ENCODE results near the gene DHX58.
"Not testable (repeated sequence)": the region's sequence is repeated elsewhere in the genome, so short reads cannot be mapped to it uniquely, and the experiment has no call there.

Gene DHX58

DNA sequence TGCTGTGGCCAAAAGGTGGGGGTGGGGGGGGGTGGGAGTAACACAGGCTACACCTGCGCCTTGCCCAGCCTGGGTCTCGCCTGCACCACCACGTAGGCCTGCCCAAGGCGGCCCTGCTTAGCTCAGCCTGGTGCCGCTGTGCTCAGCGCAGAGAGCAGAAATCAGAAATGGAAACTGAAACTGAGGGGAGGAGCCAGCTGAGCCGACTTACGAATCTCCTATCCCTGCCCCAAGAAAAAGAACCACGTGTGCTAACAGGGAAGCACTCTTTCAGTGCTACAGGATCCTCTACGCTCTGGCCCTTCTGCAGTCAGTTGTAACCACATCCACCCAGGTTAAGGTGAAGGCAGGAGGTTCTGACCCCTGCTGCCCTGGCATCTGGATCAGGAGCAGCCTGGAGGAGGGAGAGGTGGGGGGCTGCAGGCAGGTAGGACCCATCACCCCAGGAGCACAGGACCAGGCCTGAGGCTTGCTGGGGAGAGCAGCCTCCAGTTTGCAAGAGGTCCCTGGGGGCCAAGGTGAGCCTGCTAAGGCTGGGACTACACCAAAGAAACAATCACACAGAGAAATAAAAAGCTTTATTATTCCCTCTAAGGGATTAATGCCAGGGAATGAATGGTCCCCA, at the start of gene DHX58:
Gene DHX58 (minus strand): TSS at position 163 of the 625 bp plus-strand sequence. CDS start 822 bp downstream, outside the sequence.
- peak in 3 of 4 experiments; percentile 31 to 75 (median 62) for DNase-seq

DNA sequence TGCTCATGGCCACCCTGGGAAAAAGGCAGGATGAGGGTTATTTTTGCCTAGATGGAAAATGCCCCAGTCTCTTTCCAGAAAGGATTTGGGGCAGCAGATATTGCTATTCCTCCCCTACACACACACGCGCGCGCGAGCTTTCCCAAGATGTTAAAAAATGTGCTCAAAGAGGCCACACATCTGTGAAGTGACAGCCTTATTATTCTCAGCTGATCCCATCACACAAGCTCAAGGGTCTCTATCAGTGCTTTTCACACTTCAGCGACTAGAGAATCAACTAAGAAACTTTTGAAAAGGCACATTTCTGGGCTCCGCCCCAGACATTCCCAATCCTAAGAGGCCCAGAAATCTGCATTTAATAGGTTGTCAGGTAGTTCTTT, 48.0 kb upstream of the DHX58 start:
- DNase-seq: no peak

DNA sequence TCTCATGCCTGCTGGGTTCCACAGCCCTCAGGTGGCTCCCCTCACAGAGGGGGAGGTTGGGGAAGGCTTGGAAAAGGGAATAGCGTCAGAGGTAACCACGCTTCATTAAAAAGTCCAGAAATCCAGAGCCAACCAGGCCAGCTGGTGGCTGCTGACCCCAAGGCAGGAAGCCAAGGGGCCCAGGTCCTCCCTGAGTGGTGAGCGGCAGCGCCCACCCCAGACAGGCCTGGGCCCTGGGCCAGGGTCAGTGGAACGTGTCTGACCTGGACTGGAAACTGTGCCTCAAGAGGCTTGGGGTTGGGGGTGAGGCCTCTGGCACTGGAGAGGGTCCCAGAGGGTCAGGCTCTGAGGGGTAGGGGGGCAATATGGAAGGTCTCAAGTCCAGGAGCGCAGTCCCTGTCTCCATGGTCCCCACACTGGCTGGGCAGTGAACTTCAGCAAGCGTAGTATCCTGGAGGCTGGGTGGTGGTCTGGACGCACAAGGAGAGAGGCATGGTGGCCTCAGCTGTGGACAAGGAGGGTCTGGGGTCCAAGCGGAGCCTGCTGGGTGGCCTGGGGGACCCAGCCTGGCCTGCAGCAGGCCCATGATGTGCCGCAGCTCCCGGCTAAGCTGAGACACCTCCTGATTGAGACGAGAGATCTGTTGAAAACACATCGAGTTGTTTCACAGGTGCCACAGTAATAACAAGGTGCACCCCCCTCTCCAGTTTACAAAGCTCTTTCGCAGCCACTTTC, 47.4 kb upstream of the DHX58 start:
- DNase-seq: no peak

DNA sequence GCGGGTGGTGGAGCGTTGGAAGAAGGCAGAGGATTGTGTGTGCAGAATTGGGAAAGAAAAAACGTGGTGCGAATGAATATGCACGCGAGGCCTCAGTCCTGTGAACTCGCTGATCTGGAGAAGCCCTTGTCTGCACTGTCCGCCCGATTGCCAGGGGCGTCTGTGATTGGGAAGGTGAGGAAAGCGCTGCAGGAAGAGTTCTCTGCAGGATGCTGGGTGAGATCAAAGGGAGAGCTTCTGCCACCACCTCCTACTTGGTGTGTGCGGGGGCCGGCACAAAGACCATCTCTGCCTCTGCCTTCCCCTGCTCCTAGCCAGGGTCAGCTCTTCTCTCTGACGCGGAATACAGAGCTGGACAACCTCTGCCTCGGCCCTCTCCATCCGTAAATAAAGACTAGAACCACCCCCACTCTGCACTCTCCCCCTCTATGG, 43.1 kb upstream of the DHX58 start:
- DNase-seq: no peak

DNA sequence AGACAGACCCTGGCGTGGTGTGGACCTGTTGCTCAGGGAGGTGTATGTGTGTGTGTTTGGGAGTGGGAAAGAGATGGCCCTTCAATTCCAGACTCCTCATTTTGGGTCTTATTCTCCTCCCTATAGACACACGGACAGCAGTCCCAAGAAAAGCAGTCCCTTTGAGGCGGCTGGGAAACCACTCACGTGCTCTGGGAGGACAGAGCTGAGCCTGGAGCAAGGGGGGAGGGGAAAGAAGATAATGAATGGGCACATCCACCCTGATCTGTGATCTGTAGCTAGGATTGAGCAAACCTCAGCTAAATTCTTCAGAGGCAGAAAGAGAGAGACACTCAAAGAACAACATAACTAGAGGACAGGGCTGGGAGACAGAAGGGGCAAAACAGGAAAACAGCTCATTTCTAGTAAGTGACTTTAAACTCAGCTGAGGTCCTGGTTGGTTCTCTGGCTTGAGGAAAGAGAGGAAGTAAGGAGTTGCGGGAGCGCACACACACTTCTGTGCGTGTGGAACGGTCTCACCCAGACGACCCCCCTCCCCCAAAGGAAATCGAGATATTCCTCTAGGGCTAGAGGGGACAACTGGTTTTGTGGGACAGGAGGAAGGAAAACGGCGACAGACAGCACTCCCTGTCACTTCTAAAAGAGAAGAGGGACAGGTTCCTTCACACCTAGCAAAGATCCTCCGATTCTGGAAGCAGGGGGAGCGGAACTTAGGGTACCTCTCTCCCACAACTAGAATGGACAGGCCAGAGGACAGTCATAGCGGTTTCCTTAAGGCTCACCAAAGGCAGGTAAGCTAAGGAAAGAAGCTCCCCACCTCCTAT, 41.6 kb upstream of the DHX58 start:
- no peak for DNase-seq

DNA sequence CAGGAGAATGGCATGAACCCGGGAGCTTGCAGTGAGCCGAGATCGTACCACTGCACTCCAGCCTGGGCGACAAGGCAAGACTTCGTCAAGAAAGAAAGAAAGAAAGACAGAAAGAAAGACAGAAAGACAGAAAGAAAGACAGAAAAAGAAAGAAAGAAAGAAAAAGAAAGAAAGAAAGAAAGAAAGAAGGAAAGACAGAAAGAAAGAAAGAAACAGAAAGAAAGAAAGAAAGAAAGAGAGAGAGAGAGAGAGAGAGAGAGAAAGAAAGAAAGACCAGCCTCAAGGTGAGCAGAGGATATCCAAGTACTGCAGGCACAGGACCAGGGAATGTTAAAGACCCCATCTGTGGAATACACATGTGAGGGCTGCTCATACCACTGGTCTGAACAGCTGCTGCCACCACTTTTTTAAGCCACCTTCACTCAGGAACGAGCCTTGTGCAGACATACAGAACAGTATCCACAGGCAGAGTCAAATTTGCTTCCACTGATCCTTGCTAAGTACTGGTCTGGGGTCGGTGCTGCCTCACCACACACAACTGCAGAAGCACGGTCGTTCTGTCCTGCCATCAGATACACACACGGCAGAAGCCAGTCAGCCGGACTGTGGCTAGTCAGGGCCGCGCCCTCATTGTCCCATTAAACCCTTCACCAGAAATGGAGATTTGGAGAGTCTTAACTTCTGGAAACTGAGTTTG, 34.5 kb upstream of the DHX58 start:
- no peak for DNase-seq

DNA sequence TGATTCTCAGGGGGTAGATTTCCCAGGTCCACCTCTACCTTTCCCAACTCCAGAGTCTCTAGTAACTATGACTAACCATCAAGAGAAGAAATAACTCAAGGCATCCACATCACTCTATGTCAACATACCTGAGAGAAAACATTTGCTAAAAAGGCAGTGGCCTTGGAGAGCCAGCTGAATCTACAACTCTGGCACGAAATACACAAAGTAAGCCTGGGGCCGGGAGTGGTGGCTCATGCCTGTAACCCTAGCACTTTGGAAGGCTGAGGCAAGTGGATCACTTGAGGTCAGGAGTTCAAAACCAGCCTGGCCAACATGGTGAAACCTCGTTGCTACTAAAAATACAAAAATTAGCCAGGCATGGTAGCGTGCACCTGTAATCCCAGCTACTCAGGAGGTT, 30.6 kb upstream of the DHX58 start:
- DNase-seq: not testable (repeated sequence)

DNA sequence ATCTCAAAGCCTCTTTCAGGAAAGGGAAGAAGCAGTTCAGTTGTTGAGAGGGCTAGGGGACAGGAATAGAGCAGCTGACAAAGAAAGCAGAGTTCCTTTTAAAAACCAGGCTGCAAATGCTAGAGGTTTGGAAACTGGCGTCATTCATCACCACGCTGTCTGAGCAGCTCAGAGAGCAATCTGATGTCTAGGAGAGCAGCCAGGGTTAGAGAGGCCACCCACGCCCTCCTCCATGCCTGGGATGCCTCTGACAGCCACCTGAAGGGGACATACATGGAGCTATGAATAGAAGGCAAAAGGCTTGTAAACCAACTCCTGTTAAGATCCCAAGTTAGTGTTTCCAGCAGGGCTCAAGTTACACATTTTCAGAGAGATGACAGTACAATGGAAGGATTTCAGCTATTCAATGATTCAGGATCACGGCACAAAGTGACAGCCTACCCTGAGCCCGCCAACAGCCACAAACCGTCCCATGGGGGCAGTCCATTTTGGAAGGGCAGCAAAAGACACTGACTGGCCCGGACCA, 29.9 kb upstream of the DHX58 start:
- no peak for DNase-seq

DNA sequence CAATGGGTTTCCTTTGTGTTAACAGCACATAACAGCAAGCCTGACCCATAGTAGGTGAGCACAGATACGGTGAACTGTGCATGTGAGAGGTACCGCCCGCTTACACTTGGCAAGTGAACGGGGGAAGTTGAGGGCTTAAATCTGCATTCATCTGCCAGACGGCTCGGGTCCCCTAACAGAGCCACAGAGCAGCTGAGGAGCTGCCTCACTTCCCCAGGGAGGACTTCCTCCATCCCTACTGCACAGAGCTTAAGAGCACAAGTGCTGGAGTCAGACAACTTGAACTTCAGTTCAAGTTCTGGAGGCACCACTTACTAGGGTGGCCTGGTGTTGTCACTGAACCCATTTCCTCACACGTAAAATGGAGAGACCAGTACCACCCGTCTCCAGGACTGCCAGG, 28.9 kb upstream of the DHX58 start:
- no peak for DNase-seq

DNA sequence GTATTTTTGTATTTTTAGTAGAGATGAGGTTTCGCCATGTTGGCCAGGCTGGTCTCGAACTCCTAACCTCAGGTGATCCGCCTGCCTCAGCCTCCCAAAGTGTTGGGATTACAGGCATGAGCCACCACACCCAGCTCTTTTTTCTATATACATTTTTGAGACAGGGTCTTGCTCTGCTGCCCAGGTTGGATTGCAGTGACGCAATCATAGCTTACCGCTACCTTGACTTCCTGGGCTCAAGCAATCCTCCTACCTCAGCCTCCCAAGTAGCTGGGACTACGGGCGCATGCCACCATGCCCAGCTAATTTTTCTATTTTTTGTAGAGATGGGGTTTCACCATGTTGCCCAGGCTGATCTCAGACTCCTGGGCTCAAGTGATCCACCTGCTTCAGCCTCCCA, 28.2 kb upstream of the DHX58 start:
- DNase-seq: not testable (repeated sequence)

DNA sequence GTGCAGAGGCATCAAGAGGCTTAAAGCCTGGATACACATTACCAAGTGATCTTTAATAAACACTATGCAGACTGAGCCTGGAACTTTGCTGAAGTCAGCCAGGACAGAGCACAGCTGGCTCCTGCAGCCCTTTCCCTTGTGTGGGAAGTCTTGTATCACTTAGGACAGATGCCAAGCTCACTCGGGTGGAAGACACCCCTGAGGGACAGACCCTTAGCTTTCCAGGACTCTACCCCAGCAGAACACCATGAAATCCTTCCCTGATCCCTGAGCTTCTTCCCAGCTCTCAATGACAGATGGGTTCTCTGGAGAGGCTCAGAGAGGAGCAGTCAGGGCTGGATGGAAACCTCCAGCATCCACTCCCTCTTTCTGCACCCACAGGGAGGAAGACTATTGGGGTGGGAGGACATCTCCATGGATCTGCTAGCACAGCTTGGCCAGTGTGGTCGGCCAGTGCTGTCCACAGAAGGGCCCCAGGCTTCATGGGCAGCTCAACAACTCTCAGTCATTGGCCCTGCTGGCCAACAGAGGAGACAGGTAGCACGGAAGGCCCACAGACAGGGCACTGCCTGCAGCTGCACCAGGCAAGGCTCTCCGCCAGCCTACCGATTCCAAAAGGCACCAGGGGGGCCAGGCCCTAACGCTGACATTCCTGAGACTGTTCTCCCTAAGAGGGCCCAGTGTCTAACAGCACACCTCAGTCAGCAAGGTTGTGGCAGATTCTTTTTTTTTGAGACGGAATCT, 26.4 kb upstream of the DHX58 start:
- no peak for DNase-seq

DNA sequence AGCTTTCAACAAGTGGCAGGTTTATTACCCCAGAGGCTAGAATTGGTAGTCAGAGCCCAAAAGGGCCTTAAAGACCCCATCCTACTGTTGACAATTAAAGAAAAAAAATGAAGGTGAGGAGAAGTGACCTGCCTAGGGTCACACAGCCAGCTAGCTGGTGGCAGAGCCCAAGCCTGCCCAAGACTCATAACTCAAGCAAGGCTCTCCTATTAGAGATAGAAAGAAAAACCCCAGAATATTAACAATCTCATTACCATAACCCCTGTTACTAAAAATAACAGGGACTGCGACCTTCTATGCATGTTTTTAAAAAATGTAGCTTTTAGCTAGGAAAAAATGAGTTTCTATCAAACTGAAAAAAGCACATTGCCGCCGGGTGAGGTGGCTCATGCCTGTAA, 24.1 kb upstream of the DHX58 start:
- no peak for DNase-seq

DNA sequence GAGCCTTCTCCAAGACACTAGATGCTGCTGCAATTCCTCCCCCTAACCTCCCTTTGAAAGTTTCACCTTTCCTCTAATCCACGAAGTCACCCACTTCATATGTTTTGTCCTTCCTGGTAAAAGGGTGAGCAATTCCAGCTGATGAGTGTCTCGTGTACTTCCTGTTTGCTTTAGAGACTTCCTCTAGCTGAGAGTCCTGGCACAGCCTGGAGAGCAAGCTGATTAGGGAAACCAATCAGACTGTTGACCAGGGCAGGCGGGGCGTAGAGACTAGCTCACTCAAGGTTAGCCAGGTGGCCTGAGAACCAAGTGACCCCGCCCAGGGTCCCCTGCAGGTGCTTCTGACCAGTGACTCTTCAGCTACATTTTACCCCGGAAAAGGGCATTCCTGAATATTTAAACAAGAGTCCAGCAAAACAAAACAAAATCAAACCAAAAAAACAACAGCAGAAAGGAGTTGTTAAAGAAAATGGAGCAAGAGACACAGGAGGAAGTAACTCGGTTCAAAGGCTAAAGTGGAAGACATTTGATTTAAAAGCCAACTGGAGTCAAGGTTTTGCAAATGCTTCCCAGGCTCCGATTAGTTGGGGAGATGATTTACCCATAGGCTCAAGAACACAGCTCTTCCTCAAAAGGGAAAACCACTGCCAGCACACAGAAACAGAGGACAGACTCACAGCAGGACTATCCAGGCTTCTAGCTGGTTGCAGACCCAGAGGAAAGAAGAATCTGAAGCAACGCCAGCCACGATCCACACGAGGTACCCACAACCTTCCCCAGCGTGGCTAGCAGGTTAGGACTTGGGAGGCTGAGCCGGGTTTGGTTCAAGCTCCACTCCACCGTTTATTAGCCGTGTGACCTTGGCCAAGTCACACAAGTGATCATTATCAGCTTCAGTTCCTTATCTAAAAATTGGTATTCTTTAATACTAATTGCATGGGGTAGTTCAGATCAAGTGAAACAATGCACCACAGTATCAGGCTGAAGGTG, 23.4 kb upstream of the DHX58 start:
- no peak for DNase-seq

DNA sequence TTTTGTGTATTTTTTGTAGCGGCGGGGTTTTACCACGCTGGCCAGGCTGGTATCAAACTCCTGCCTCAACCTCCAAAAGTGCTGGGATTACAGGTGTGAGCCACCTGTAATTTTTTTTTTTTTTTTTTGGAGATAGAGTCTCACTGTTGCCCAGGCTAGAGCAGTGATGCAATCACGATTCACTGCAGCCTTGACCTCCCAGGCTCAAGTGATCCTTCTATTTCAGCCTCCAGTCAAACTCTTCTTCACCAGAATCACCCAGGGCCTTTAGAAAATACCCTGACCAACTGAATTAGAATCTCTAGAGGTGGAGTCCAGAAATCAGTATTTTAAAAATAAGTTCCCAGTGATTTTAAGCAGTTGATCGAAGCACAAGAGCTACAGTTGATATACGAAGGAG, 22.6 kb upstream of the DHX58 start:
- DNase-seq: no peak

DNA sequence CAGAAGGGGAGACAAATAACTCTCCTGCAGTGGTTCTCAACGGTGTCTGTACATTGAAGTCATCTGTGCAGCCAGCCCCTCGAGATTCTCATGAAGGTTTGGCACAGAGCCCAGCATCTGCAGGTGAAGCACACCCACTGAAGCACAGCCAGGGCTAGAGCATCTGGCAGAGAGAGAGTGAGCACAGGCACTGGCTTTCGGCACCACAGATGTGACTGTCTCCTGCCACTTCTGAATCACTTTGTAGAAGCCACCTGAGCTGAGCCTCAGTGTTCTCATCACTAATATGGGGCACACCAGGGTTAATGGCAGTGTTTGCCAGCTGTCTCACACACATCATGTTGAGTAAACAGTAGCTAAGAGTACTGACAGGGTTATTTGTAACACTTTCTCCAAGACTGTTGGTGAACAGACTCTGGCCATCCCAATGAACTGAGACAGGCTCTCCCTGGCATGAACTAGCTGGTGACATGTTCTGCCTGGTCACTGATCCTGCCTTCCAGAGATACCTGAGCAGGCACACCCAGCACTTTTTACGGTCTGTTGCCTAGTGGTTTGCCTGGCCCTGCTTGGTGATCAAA, 21.0 kb upstream of the DHX58 start:
- peak in 2 of 4 experiments; percentile 13 to 34 for DNase-seq

DNA sequence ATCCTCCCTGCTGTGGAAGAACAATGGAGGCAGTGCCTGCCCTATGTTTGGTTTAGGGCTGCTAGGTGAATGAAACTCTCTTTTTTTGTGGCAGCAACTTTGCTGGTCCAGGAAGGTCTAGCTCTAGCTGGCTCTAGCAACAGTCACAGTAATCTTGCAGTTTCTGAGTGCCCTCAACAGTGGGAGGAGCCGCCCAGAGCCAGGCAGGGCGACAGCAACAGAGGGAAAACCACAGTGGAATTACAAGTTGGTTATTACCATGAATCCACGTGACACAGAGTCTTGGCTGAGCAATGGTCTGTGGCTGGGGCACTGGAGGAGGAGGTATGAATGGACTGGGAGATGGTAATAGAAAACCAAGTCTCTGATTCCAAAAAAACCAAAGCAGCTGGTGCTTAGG, 20.4 kb upstream of the DHX58 start:
- no peak for DNase-seq

DNA sequence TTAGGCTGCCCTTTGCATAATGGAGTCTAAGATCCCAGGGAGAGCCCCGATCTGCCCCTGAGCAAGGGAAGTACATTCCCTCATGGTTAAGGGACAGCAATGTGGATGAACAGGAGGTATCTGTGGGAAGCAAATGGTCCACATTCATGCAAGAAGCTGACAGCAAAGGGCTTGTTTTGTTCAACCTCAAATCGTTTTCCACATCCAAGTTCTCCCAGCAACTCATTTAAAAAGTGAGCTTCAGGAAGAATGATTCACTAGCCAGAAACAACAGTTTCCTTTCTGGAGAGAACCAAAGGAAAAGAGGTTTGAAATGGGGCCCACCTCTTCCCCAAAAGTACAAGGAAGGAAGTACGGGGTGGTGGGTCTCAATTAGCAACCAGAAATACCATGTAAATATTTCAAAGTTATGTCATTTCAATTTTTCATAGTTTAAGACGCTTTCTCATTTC, 19.5 kb upstream of the DHX58 start:
- DNase-seq: no peak

DNA sequence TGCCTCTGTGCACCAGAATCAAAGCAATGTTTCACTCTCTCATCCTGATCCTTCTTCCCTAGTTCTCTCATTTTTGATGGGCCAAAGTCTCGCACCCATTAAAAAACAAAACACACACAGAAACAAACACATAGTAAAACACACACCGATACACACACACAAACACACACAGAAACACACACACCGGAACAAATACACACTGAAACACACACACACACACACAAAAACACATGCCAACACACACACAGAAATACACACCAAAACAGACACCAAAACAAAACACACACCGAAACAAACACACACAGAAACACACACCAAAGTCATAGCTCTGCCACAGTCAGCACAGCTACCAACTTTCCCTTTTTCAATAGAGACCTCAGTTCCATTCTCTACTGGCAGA, 18.7 kb upstream of the DHX58 start:
- no peak for DNase-seq

DNA sequence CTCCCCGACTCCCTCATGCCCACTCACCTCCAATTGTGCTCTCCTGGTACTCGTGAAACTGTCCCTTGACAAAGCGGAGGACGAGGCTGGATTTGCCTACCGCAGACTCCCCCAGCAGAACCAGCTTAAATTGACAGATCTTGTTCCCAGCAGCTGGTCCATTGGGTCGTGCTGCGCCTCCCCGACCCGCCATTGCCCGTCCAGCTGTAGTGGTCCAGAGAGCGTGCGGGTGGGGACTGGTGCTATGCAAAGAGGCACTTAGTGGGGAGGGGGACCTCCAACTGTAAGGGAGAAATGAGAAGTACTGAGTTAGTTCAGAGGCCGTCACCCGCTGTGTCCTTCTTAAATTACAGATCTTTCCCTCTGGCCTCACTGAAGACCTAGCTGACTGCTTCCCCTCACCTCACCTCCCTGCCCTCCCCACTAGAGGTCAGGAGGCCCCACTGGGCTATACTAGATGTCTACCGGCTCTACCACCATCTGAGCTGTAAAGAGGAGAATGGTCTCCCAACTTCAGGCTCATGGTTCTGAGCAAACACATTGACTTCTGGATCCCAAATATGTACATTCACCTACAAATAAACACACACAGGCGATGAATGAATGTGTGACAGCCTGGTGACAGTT, 17.9 kb upstream of the DHX58 start:
- DNase-seq: no peak

Data from activated naive CD4-positive, alpha-beta T cell (primary cell).